NCI-H1694 (cell line): ENCODE results near the gene PSMD2.
"Not testable (repeated sequence)": the region's sequence is repeated elsewhere in the genome, so short reads cannot be mapped to it uniquely, and the experiment has no call there.

ENCODE experiments used
- DNase-seq: peaks from one replicate; lab custom pipeline; 2025; lab: John Stamatoyannopoulos, UW

The PSMD2 gene

DNA sequence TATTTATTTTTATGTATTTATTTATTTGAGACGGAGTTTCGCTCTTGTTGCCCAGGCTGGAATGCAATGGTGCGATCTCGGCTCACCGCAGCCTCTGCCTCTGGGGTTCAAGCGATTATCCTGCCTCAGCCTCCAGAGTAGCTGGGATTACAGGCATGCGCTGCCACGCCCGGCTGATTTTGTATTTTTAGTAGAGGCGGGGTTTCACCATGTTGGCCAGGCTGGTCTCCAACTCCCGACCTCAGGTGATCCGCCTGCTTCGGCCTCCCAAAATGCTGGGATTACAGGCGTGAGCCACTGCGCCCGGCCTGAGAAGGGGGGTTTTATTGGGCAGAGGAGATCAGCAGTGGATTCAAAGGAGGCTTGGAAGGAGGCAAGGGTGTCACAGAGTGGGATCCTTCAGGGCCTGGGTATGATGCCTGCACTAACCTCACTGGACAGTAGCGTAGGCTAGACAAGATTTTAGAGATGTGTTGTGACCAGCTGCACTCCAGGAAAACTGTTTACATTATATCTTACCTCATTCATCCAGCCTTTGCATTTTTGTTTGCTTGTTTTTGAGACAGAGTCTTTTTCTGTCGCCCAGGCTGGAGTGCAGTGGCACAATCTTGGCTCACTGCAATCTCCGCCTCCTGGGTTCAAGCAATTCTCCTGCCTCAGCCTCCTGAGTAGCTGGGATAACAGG is 40.6 kb downstream of the PSMD2 start:
- not testable (repeated sequence) for DNase-seq

DNA sequence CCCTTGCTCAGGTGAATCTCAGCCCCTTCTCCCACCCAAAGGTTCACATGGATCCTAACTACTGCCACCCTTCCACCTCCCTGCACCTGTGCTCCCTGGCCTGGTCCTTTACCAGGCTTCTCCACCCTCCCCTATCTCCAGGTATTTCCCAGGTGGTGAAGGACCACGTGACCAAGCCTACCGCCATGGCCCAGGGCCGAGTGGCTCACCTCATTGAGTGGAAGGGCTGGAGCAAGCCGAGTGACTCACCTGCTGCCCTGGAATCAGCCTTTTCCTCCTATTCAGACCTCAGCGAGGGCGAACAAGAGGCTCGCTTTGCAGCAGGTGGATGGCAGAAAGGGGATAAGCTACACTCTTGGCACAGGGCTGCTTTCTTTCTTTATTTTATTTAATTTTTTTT is 42.9 kb downstream of the PSMD2 start:
- DNase-seq: no peak

DNA sequence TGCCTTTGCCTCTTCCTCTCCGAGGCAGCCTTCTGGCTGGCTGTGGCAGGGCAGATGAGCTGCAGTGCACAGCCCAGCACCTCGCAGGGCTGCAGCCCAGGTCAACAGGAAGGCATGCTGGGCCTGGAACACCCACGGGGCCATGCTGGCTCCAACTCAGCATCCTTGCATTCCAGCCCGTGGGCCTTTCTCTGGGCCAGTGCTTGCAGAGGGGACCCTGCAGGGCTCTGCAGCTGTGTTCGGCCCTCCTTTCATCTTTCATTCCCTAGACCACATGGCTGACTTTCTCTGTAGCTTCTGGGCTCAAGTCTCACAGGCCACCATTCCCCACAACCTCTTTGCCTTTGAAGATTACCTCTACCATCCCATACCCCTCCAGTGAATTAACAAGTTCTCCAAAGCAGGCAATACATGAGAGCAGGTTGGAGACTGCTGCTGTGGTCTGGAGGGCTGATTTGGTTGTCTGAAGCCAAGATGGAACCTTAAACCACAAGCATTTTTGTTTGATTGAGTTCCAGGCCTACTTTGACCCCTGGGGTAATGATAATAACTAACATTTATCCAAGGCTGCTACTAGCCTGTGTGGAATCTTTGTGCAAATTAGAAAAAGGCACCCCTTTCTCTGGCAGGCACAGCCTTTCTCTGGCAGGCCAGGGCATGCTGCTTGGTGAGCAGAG is 44.3 kb downstream of the PSMD2 start:
- DNase-seq: no peak

DNA sequence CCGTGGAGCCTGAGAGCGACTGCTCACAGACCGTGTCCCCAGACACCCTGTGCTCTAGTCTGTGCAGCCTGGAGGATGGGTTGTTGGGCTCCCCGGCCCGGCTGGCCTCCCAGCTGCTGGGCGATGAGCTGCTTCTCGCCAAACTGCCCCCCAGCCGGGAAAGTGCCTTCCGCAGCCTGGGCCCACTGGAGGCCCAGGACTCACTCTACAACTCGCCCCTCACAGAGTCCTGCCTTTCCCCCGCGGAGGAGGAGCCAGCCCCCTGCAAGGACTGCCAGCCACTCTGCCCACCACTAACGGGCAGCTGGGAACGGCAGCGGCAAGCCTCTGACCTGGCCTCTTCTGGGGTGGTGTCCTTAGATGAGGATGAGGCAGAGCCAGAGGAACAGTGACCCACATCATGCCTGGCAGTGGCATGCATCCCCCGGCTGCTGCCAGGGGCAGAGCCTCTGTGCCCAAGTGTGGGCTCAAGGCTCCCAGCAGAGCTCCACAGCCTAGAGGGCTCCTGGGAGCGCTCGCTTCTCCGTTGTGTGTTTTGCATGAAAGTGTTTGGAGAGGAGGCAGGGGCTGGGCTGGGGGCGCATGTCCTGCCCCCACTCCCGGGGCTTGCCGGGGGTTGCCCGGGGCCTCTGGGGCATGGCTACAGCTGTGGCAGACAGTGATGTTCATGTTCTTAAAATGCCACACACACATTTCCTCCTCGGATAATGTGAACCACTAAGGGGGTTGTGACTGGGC is 45.7 kb downstream of the PSMD2 start:
- no peak for DNase-seq

GRCh38 chr3:184345317-184346144 is 46.5 kb downstream of the PSMD2 start:
- peak; percentile 59 for DNase-seq

DNA sequence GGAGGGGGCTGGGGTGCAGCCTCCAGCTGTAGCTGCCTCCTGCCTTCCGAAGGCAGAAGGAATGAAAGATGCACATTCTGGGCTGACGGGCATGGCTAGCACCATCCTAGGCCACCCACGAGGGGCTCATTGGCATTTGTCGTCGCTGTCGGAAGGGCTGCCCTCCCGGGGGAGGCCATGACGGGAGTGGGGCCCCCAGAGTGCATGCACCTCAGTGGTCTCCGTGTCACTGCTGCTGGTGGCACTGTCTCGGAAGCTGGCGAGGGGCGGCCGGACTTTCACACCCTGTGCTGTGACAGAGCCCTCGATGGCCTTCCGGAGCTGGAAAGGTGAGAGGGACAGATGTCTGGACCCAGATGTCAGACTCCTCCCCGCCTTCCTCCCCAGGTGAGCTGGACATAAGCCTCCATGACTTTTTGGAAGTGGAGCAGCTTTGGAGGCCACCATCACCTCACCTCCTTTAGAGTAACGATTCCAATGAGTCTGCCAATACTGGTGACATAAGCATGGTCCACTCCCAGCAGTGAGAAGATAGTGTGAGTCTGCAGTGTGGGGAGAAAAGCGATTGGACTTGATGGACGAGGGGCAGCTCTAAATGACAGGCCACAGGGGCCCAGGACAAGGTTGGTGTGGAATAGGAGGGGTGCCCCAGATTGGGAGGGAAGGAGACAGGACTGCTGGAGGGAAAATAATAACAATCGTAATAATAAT is 47.6 kb downstream of the PSMD2 start:
- DNase-seq: no peak

GRCh38 chr3:184347321-184348056 is 48.4 kb downstream of the PSMD2 start:
- DNase-seq: no peak

DNA sequence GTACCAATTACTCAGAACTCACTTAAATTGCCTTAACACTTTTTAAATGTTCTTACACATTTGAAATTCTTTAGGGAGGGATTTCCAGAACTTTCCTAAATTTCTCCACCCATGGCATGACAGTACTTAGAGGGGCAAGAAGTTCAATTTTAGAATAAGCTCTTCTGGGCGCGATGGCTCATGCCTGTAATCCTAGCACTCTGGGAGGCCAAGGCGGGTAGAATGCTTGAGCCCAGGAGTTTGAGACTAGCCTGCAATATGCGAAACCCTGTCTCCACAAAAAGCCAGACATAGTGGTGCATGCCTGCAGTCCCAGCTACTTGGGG is 49.0 kb downstream of the PSMD2 start:
- DNase-seq: no peak

- no peak for DNase-seq
Observed at GRCh38 chr3:184349563-184350470, 50.8 kb downstream of the PSMD2 start.

DNA sequence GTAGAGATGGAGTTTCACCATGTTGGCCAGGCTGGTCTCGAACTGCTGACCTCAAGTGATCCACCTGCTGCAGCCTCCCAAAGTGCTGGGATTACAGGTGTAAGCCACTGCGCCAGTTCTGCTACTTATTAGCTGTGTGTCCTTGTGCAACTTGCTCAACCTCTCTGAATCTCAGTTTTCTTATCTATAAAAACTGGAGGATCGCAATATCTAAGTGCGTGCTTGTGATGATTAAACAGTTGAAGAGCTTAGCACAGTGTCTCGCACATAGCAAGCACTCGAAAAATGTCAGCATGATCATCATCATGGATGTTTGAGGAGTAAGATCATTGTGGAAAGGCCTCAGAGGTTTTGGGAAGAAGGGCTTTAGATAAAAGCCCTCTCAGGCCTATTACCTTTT is 51.6 kb downstream of the PSMD2 start:
- no peak for DNase-seq

GRCh38 chr3:184351511-184352148 is 52.6 kb downstream of the PSMD2 start:
- no peak for DNase-seq

DNA sequence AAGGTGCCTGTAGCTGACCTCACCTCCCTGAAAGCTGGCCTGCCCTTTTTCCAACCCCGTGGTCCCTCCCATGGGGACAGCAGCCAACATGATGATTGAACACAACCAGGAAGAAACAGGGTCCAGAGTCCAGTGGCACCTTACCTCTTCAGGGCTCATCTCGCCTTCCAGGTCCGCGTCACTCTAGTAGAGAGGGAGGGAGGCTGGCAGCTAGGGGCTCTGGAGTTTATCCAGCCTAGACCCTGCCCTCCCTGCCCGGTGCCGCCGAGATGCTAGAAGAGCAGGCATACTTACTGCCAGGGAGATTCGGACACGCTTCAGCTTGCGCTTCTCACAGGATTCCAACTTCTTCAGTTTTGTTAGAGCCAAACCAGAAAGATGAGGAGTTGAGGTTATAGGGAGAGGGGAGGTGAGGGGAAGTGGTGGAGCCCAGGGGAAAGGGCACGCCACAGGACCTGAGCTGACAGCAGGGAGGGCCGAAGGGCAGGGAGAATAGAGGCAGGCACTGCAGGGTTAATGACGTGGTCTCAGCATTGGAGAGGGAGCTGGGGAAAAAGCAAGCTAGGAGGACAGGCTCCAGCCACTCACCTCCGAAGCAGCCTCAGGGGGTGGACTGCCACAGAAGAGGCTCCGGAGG is 53.2 kb downstream of the PSMD2 start:
- DNase-seq: no peak

GRCh38 chr3:184352897-184353545 is 54.0 kb downstream of the PSMD2 start:
- no peak for DNase-seq

GRCh38 chr3:184353546-184353941 is 54.5 kb downstream of the PSMD2 start:
- DNase-seq: no peak

DNA sequence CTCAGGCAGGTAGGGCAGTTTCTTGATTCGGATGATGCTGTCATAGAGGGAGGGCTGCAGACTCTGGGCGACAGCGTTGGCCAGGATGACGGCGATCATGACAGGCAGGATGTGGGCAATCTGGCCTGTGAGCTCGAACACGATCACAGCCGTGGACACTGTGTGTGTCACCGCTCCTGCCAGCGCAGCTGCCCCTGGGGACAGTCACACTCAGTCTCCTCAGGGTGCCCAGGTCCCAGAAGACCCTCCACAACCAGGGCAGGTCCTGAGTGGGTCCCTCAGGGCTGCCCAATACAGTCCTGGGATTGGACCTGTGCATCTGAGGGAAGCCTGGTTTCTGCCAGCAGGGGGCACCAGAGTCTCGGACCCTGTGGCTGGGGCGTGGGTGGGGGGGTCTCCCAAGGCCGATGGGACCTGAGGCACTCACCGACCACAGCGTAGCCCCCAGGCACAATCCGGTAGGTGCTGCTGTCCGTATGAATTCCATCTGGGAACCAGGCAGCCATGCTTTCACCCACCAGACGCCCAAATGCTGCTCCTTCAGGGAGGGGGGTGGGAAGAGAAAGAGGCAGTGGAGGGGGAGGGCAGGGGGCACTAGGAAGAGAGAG is 55.2 kb downstream of the PSMD2 start:
- peak; percentile 32 for DNase-seq

GRCh38 chr3:184354754-184355153 is 55.7 kb downstream of the PSMD2 start:
- DNase-seq: no peak

- no peak for DNase-seq
Observed at GRCh38 chr3:184355261-184356040, 56.4 kb downstream of the PSMD2 start.
